K562 (cell line): Measurements from ENCODE around the gene ENDOV. TPM values are rescaled to one million over a fixed set of nuclear protein-coding genes. Genes with fewer than 3 reads are reported as not detected.

Source experiments
- ATAC-seq: fragments of 200-7000 bp; cut with Tn5 transposase; 3 replicates; pipeline ENCODE4 v1.9.1; 2020; ENCODE audit warnings: moderate library complexity
- BruUV-seq: library from RNA; stranded (reverse); fragments of 400-500 nt; replicated peaks from 2 replicates; lab custom pipeline; 2021; lab: Mats Ljungman, UMichigan
- CTCF ChIA-PET: fragments of 300-600 bp; formaldehyde crosslinking; extraction: SDS; loops from one replicate; lab custom pipeline; 2021; ENCODE audit warnings: low intra/inter-chr PET ratio; lab: Yijun Ruan, JAX
- POLR2A ChIA-PET: fragments of 300-600, 350-650 bp; sonication (Branson Sonifier 250); formaldehyde crosslinking; extraction: SDS; loops from one replicate; lab custom pipeline; 2021; ENCODE audit warnings: antibody characterized with exemption, inconsistent platforms; lab: Yijun Ruan, JAX
- DNase-seq, 4 experiments: peaks; one replicate each; pipeline versions ENCODE4 v3.0.0 to v3.0.0-alpha.2; 2011 to 2018; ENCODE audit warnings: low spot score in 3 of 4, mixed read lengths in 3 of 4; ENCODE audit errors: extremely low read depth in 1 of 4
- FAIRE-seq: peaks from 2 replicates; lab custom pipeline; 2011; peaks lifted over from hg19 to GRCh38; lab: Jason Lieb, UNC
- H2AFZ ChIP-seq: 2 replicates; pipeline ENCODE4 v1.6.0; 2011; ENCODE audit warnings: low read depth, low read length, control low read depth, inconsistent platforms
- H3K27ac ChIP-seq: fragments of 200-600 bp; 3 replicates; pipeline ENCODE4 v1.8.0; 2011; ENCODE audit warnings: low read depth, mild to moderate bottlenecking, control low read depth, inconsistent platforms, low read length, moderate library complexity, mixed read lengths; ENCODE audit errors: extremely low read depth
- H3K27me3 ChIP-seq, 2 experiments: fragments of 300-600 bp in 1 of 2; 2 replicates in 1 of 2; 3 replicates in 1 of 2; pipeline versions ENCODE4 v1.6.0 to v1.8.0; 2011; ENCODE audit warnings: inconsistent platforms in 2 of 2, low read length in 2 of 2, mild to moderate bottlenecking in 1 of 2, mixed read lengths in 1 of 2, moderate library complexity in 1 of 2; ENCODE audit not compliant: control insufficient read depth in 2 of 2, insufficient read depth in 2 of 2
- H3K36me3 ChIP-seq: fragments of 300-600 bp; 3 replicates; pipeline ENCODE4 v1.8.0; 2011; ENCODE audit warnings: mild to moderate bottlenecking, low read length, inconsistent platforms; ENCODE audit not compliant: control insufficient read depth, insufficient read depth
- H3K4me1 ChIP-seq, 2 experiments: fragments of 200-600 bp in 1 of 2; replicated peaks in 1 of 2; 2 replicates in 1 of 2; 3 replicates in 1 of 2; pipeline versions ENCODE4 v1.5.1 to v1.8.0; 2011; ENCODE audit warnings: inconsistent platforms in 2 of 2, low read length in 2 of 2, mild to moderate bottlenecking in 1 of 2, mixed read lengths in 1 of 2, moderate library complexity in 1 of 2; ENCODE audit not compliant: control insufficient read depth in 2 of 2, insufficient read depth in 2 of 2
- H3K4me2 ChIP-seq: 2 replicates; pipeline ENCODE4 v1.6.1; 2011; ENCODE audit warnings: low read length, control low read depth, inconsistent platforms, mixed read lengths; ENCODE audit not compliant: insufficient read depth
- H3K4me3 ChIP-seq: fragments of 200-600 bp; sonication (generic), shearing (Covaris generic); 2 replicates; pipeline ENCODE4 v1.5.1; 2016; ENCODE audit warnings: control low read depth, inconsistent platforms
- H3K79me2 ChIP-seq: fragments of 200-600 bp; 3 replicates; pipeline ENCODE4 v1.8.0; 2011; ENCODE audit warnings: low read length, inconsistent platforms; ENCODE audit not compliant: control insufficient read depth, insufficient read depth
- H3K9ac ChIP-seq, 2 experiments: 2 replicates each; pipeline versions ENCODE4 v1.6.0 to v1.6.1; 2011; ENCODE audit warnings: low read depth in 2 of 2, low read length in 2 of 2, control low read depth in 1 of 2, inconsistent platforms in 1 of 2, mild to moderate bottlenecking in 1 of 2, mixed read lengths in 1 of 2; ENCODE audit not compliant: insufficient read depth in 1 of 2
- H3K9me1 ChIP-seq: one replicate; pipeline ENCODE4 v1.6.0; 2011; ENCODE audit warnings: inconsistent platforms, mild to moderate bottlenecking, low read length, moderate library complexity; ENCODE audit not compliant: control insufficient read depth, insufficient read depth
- H3K9me3 ChIP-seq: replicated peaks from 2 replicates; pipeline ENCODE4 v1.5.1; 2011; ENCODE audit warnings: low read depth, low read length, inconsistent platforms; ENCODE audit not compliant: control insufficient read depth, insufficient read depth
- H4K20me1 ChIP-seq: replicated peaks from 2 replicates; pipeline ENCODE4 v1.6.1; 2011; ENCODE audit warnings: low read length, inconsistent platforms, mixed read lengths; ENCODE audit not compliant: control insufficient read depth, insufficient read depth
- SFPQ ChIP-seq: fragments of 200-400 bp; formaldehyde crosslinking; IDR thresholded peaks from 2 replicates; pipeline ENCODE4 v1.6.1; 2017; ENCODE audit warnings: mild to moderate bottlenecking, low read depth, low read length, moderate library complexity
- WGBS: fragments of 100-300 bp; shearing (Covaris generic); methylation state at CpG from one replicate; pipeline ENCODE4 v1.1.6; 2016; ENCODE audit warnings: low coverage, mixed read lengths; ENCODE audit not compliant: insufficient coverage; ENCODE audit errors: missing lambda C conversion rate; 5-methylcytosine and 5-hydroxymethylcytosine counted together
- in situ Hi-C: fragments of 300-500 bp; cut with MboI; formaldehyde crosslinking; loops from 4 replicates; pipeline ENCODE4 v1.15.0; 2018; ENCODE audit warnings: inconsistent platforms, mixed read lengths
- intact Hi-C: fragments of 100-400 bp; cut with micrococcal nuclease; formaldehyde crosslinking; loops from 2 replicates; pipeline ENCODE4 v1.14.2; 2022
- polyA plus RNA-seq, 8 experiments: library from polyadenylated mRNA; depleted of rRNA in 4 of 8; stranded (reverse) in 5 of 8; unstranded in 3 of 8; fragments of >200 nt; fragmentation: Nextera tagmentation in 2 of 8; fragmentation: Illumina TruSeq in 1 of 8; extraction: Ambion mirVana in 2 of 8; extraction: Trizol in 1 of 8; gene quantifications; 2 replicates each; pipeline versions ENCODE4 v1.2.1 to v1.2.3, GENCODE V29; 2011 to 2014; ENCODE audit warnings: inconsistent platforms in 1 of 8, missing spikeins in 1 of 8
- total RNA-seq, 7 experiments: library from RNA; depleted of rRNA in 6 of 7; stranded (reverse); fragments of >200 nt in 6 of 7; fragmentation: Illumina TruSeq in 2 of 7; extraction: Trizol in 2 of 7; gene quantifications; 2 replicates each; pipeline versions ENCODE4 v1.2.1 to v1.2.3, GENCODE V29; 2011 to 2021; ENCODE audit warnings: low replicate concordance in 1 of 7

The ENDOV gene
- total and polyA plus RNA-seq, 9 of the 15 experiments (the other 6 are each of a cell fraction or from before 2014, with no cell fraction given), result 1.2 to 8.2 (median 3.7) TPM

- peaks cover 0 to 53% of the 10 kb centered on the region in 2 experiments; a peak in 2 of 5 replicates for H3K4me1 ChIP-seq
- no peak overlapping the region for H3K4me3 ChIP-seq
- no peak for DNase-seq
- H2AFZ ChIP-seq, result no peak overlapping the region
- H3K27ac ChIP-seq, result no peak overlapping the region
- ATAC-seq, result no peak
- in situ Hi-C loops, result loop anchor here (5.0 kb wide), 2 partner anchors 148 to 553 kb away; no protein-coding TSS in a partner anchor
- H3K9me1 ChIP-seq, result no peaks in the 10 kb centered on the region
- no peaks in the 10 kb centered on the region for H3K36me3 ChIP-seq
- no peak overlapping the region for H3K4me2 ChIP-seq
- H3K27me3 ChIP-seq, result peaks cover 21 to 89% of the 10 kb centered on the region in 2 experiments; a peak in 4 of 5 replicates
- no peaks in the 10 kb centered on the region for H3K9me3 ChIP-seq
- CTCF ChIA-PET, result no interaction called here
- intact Hi-C loops, result loop anchor here (5.0 kb wide), 2 partner anchors 223 to 553 kb away; no protein-coding TSS in a partner anchor
- 20% methylated on average over 30 of the region's 33 CpGs for WGBS
- H4K20me1 ChIP-seq, result peaks cover 39% of the 10 kb centered on the region
- BruUV-seq, result no TSS peak
- no peaks in the 10 kb centered on the region for H3K79me2 ChIP-seq
- no peak for FAIRE-seq
- POLR2A ChIA-PET, result no interaction called here
- TF ChIP-seq SFPQ, result no peak
- 0 out of 4 replicates have a peak overlapping the region, but pooled peaks of 1 of the 2 experiments have one; percentile 7 for H3K9ac ChIP-seq
These were observed 14.6 kb downstream of the ENDOV start for GRCh38 chr17:80429356-80430275.
